Measurements from ENCODE around the gene PTGIS. TPM values are rescaled to one million over a fixed set of nuclear protein-coding genes. Genes with fewer than 3 reads are reported as not detected.
A peak's percentile ranks its signal among the peaks of the same experiment; 100 is the strongest.

The PTGIS gene
- total and polyA plus RNA-seq, 4 experiments from 2014 or later: not detected

- DNase-seq: peak; percentile 39 to 54 (median 43)
- Histone ChIP-seq H3K4me3 (ENCODE audit: low read length in 2 of 2) (no peak overlapping the region), H3K36me3 (ENCODE audit: insufficient read depth, low read length) (no peaks in the 10 kb centered on the region), H3K27me3 (ENCODE audit: insufficient read depth, low read length) (no peaks in the 10 kb centered on the region), H3K4me1 (ENCODE audit: insufficient read depth, low read length) (peaks cover 11% of the 10 kb centered on the region), H3K9me3 (ENCODE audit: control insufficient read depth in 1 of 2, low read length in 2 of 2) (no peaks in the 10 kb centered on the region), H3K27ac (ENCODE audit: low read depth, low read length) (no peak overlapping the region)
- ChIA-PET CTCF (ENCODE audit: partially characterized antibody) (interaction anchor here (0.9 to 2.0 kb wide), 4 partner anchors 9 to 200 kb away, joined by 3 to 10 read pairs (median 8); no protein-coding TSS in a partner anchor), POLR2A (ENCODE audit: partially characterized antibody) (no interaction called here)
- intact Hi-C loops (cut with micrococcal nuclease): loop anchor here (1.0 to 5.0 kb wide), 2 partner anchors 200 to 313 kb away; no protein-coding TSS in a partner anchor
- H3K4me3 Mint-ChIP-seq: peak overlapping the region in 2 of 8 donors; percentile 40 to 61
- H3K27me3 Mint-ChIP-seq: peaks cover 2 to 6% of the 10 kb centered on the region in 2 donors
- peak overlapping the region in 1 of 7 donors; percentile 18 for H3K27ac Mint-ChIP-seq
- H3K9me3 Mint-ChIP-seq: peaks cover 0 to 2% (median 0%) of the 10 kb centered on the region in 8 donors
- H3K36me3 Mint-ChIP-seq: no peaks in the 10 kb centered on the region
- H3K4me1 Mint-ChIP-seq: peaks cover 4 to 15% (median 11%) of the 10 kb centered on the region in 4 donors
These were observed 33.7 kb downstream of the PTGIS start for GRCh38 chr20:49534255-49534712.

DNA sequence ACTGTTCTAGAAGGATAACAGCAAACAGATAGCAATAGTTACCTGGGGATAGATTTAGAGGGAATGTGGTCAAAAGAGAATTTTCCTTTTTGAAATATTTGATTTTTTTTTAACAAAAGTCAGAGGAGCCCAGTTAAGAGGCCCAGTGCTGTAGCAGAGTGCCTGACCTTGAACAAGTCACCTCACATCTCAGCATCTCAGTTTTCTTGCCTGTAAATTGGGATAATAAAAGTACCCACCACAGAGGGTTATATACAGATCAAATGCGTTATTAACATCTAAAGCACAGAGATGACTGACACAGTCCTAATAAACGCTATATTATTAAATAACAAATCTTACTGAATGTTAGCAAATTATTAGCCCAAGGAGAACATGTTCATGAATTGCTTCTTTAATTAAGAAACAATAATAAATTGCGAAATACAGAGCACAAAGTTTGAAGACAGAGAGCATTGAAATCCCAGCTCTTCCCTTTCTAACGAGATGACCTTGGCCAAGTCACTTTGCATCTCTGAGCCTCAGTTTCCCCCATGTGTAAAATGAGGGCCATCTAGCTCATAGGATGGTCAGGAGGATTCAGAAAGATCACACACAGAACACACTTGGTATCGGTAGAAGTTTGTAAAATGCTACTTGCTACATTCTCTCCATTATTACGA is 35.5 kb downstream of the PTGIS start:
- CTCF ChIA-PET (ENCODE audit: partially characterized antibody): interaction anchor here (0.7 to 1.5 kb wide), 4 partner anchors 9 to 198 kb away, joined by 3 to 8 read pairs (median 3); no protein-coding TSS in a partner anchor
- no peak overlapping the region for H3K4me3 Mint-ChIP-seq
- H3K4me3 ChIP-seq (ENCODE audit: low read length in 2 of 2): no peak overlapping the region
- no peaks in the 10 kb centered on the region for H3K36me3 ChIP-seq (ENCODE audit: insufficient read depth, low read length)
- peaks cover 11% of the 10 kb centered on the region for H3K4me1 ChIP-seq (ENCODE audit: insufficient read depth, low read length)
- H3K27ac ChIP-seq (ENCODE audit: low read depth, low read length): no peak overlapping the region
- no peak for DNase-seq
- no peaks in the 10 kb centered on the region for H3K36me3 Mint-ChIP-seq
- intact Hi-C loops (cut with micrococcal nuclease): loop anchor here (5.0 kb wide), 1 partner anchor 315 kb away; no protein-coding TSS in a partner anchor
- peaks cover 0 to 2% (median 0%) of the 10 kb centered on the region in 8 donors for H3K9me3 Mint-ChIP-seq
- peaks cover 2 to 6% of the 10 kb centered on the region in 2 donors for H3K27me3 Mint-ChIP-seq
- H3K27me3 ChIP-seq (ENCODE audit: insufficient read depth, low read length): no peaks in the 10 kb centered on the region
- H3K27ac Mint-ChIP-seq: no peak overlapping the region
- no peaks in the 10 kb centered on the region for H3K9me3 ChIP-seq (ENCODE audit: control insufficient read depth in 1 of 2, low read length in 2 of 2)
- POLR2A ChIA-PET (ENCODE audit: partially characterized antibody): no interaction called here
- peaks cover 4 to 15% (median 11%) of the 10 kb centered on the region in 4 donors for H3K4me1 Mint-ChIP-seq

DNA sequence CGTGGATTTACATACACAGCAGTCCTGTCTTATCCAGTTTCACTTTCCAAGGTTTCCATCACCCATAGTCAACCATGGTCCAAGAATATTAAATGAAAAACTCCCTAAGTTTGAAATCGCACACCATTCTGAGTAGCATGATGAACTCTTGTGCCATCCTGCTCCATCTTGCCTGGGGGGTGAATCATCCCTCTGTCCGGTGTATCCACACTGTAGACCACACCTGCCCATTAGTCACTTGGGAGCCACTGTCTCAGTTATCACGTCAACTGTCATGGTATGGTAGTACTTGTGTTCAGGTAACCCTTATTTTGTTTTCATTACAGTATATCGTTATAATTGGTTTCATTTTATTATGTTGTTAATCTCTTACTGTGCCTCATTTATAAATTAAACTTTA is 38.5 kb downstream of the PTGIS start:
- CTCF ChIA-PET (ENCODE audit: partially characterized antibody): no interaction called here
- H3K4me3 Mint-ChIP-seq: no peak overlapping the region
- H3K4me3 ChIP-seq (ENCODE audit: low read length in 2 of 2): no peak overlapping the region

GRCh38 chr20:49526568-49526967 is 41.4 kb downstream of the PTGIS start:
- Mint-ChIP-seq H3K27me3 (peaks cover 14 to 21% of the 10 kb centered on the region in 2 donors), H3K36me3 (peaks cover 0 to 10% of the 10 kb centered on the region in 2 donors), H3K4me3 (no peak overlapping the region), H3K9me3 (peaks cover 0 to 8% (median 1%) of the 10 kb centered on the region in 8 donors), H3K27ac (no peak overlapping the region), H3K4me1 (no peaks in the 10 kb centered on the region)
- ChIA-PET POLR2A (ENCODE audit: partially characterized antibody) (no interaction called here), CTCF (ENCODE audit: partially characterized antibody) (no interaction called here)
- intact Hi-C loops (cut with micrococcal nuclease): no loop called here
- H3K36me3 ChIP-seq (ENCODE audit: insufficient read depth, low read length): no peaks in the 10 kb centered on the region
- no peak overlapping the region for H3K27ac ChIP-seq (ENCODE audit: low read depth, low read length)
- H3K4me3 ChIP-seq (ENCODE audit: low read length in 2 of 2): no peak overlapping the region
- no peaks in the 10 kb centered on the region for H3K4me1 ChIP-seq (ENCODE audit: insufficient read depth, low read length)
- no peaks in the 10 kb centered on the region for H3K27me3 ChIP-seq (ENCODE audit: insufficient read depth, low read length)
- DNase-seq: no peak
- no peaks in the 10 kb centered on the region for H3K9me3 ChIP-seq (ENCODE audit: control insufficient read depth in 1 of 2, low read length in 2 of 2)

More for the DNA sequence above, 38.5 kb downstream of the PTGIS start:
- Mint-ChIP-seq H3K27ac (peak overlapping the region in 1 of 7 donors; percentile 3), H3K9me3 (peaks cover 0 to 5% (median 0%) of the 10 kb centered on the region in 8 donors), H3K36me3 (peaks cover 0 to 3% of the 10 kb centered on the region in 2 donors), H3K27me3 (peaks cover 7 to 11% of the 10 kb centered on the region in 2 donors), H3K4me1 (peaks cover 2 to 7% (median 4%) of the 10 kb centered on the region in 4 donors)
- no peaks in the 10 kb centered on the region for H3K9me3 ChIP-seq (ENCODE audit: control insufficient read depth in 1 of 2, low read length in 2 of 2)
- intact Hi-C loops (cut with micrococcal nuclease): no loop called here
- no peak for DNase-seq
- H3K27ac ChIP-seq (ENCODE audit: low read depth, low read length): no peak overlapping the region
- POLR2A ChIA-PET (ENCODE audit: partially characterized antibody): no interaction called here
- H3K36me3 ChIP-seq (ENCODE audit: insufficient read depth, low read length): no peaks in the 10 kb centered on the region
- no peaks in the 10 kb centered on the region for H3K27me3 ChIP-seq (ENCODE audit: insufficient read depth, low read length)
- peaks cover 5% of the 10 kb centered on the region for H3K4me1 ChIP-seq (ENCODE audit: insufficient read depth, low read length)

GRCh38 chr20:49526056-49526455 is 41.9 kb downstream of the PTGIS start:
- Mint-ChIP-seq H3K27ac (no peak overlapping the region), H3K36me3 (peaks cover 0 to 10% of the 10 kb centered on the region in 2 donors), H3K4me1 (no peaks in the 10 kb centered on the region), H3K27me3 (peaks cover 14 to 21% of the 10 kb centered on the region in 2 donors), H3K4me3 (no peak overlapping the region), H3K9me3 (peaks cover 0 to 8% (median 1%) of the 10 kb centered on the region in 8 donors)
- Histone ChIP-seq H3K4me1 (ENCODE audit: insufficient read depth, low read length) (no peaks in the 10 kb centered on the region), H3K27me3 (ENCODE audit: insufficient read depth, low read length) (no peaks in the 10 kb centered on the region), H3K4me3 (ENCODE audit: low read length in 2 of 2) (no peak overlapping the region), H3K27ac (ENCODE audit: low read depth, low read length) (no peak overlapping the region), H3K36me3 (ENCODE audit: insufficient read depth, low read length) (no peaks in the 10 kb centered on the region), H3K9me3 (ENCODE audit: control insufficient read depth in 1 of 2, low read length in 2 of 2) (no peaks in the 10 kb centered on the region)
- CTCF ChIA-PET (ENCODE audit: partially characterized antibody): interaction anchor here (0.9 to 2.4 kb wide), 2 partner anchors 8 to 18 kb away, joined by 3 to 10 read pairs; no protein-coding TSS in a partner anchor
- POLR2A ChIA-PET (ENCODE audit: partially characterized antibody): interaction anchor here (0.6 kb wide), 1 partner anchor 19 kb away, joined by 3 read pairs; no protein-coding TSS in a partner anchor
- intact Hi-C loops (cut with micrococcal nuclease): no loop called here
- DNase-seq: no peak

- H3K4me1 ChIP-seq (ENCODE audit: insufficient read depth, low read length): no peaks in the 10 kb centered on the region
- no peaks in the 10 kb centered on the region for H3K9me3 ChIP-seq (ENCODE audit: control insufficient read depth in 1 of 2, low read length in 2 of 2)
- Mint-ChIP-seq H3K4me3 (no peak overlapping the region), H3K27ac (no peak overlapping the region), H3K27me3 (peaks cover 14 to 23% of the 10 kb centered on the region in 2 donors), H3K4me1 (no peaks in the 10 kb centered on the region), H3K36me3 (peaks cover 0 to 10% of the 10 kb centered on the region in 2 donors), H3K9me3 (peaks cover 0 to 11% (median 1%) of the 10 kb centered on the region in 8 donors)
- ChIA-PET CTCF (ENCODE audit: partially characterized antibody) (interaction anchor here (1.5 to 2.4 kb wide), 2 partner anchors 10 to 18 kb away, joined by 3 to 10 read pairs; no protein-coding TSS in a partner anchor), POLR2A (ENCODE audit: partially characterized antibody) (no interaction called here)
- no peak overlapping the region for H3K4me3 ChIP-seq (ENCODE audit: low read length in 2 of 2)
- H3K36me3 ChIP-seq (ENCODE audit: insufficient read depth, low read length): no peaks in the 10 kb centered on the region
- no peaks in the 10 kb centered on the region for H3K27me3 ChIP-seq (ENCODE audit: insufficient read depth, low read length)
- H3K27ac ChIP-seq (ENCODE audit: low read depth, low read length): no peak overlapping the region
- intact Hi-C loops (cut with micrococcal nuclease): no loop called here
- DNase-seq: no peak
These were observed 44.1 kb downstream of the PTGIS start for GRCh38 chr20:49523767-49524360.

DNA sequence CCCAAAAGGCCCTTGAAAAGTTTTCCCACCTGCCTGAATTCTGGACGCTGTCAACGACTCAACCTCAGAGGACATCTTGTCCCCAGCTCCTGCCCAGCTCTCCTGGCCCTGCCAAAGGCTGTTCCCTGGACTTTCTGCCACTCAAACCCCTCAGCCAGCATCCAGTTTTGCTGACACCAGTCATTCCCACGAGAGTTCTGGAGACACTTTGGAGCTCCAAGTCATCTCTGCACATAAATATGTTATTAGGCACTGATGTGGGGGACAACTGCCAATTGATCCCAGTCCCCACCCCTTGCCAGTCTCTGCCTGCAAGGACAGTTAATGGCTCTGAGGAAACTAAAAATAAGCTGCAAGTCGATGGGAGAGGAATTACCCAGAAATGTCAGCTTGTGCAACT is 46.6 kb downstream of the PTGIS start:
- no peak for DNase-seq
- H3K36me3 ChIP-seq (ENCODE audit: insufficient read depth, low read length): no peaks in the 10 kb centered on the region
- no peak overlapping the region for H3K27ac ChIP-seq (ENCODE audit: low read depth, low read length)
- no peaks in the 10 kb centered on the region for H3K27me3 ChIP-seq (ENCODE audit: insufficient read depth, low read length)
- H3K27ac Mint-ChIP-seq: no peak overlapping the region
- ChIA-PET POLR2A (ENCODE audit: partially characterized antibody) (no interaction called here), CTCF (ENCODE audit: partially characterized antibody) (interaction anchor here (0.6 kb wide), 1 partner anchor 11 kb away, joined by 3 read pairs; no protein-coding TSS in a partner anchor)
- H3K27me3 Mint-ChIP-seq: peaks cover 14 to 21% of the 10 kb centered on the region in 2 donors
- H3K4me3 ChIP-seq (ENCODE audit: low read length in 2 of 2): no peak overlapping the region
- H3K36me3 Mint-ChIP-seq: peaks cover 0 to 10% of the 10 kb centered on the region in 2 donors
- no peaks in the 10 kb centered on the region for H3K4me1 Mint-ChIP-seq
- H3K9me3 ChIP-seq (ENCODE audit: control insufficient read depth in 1 of 2, low read length in 2 of 2): no peaks in the 10 kb centered on the region
- no peak overlapping the region for H3K4me3 Mint-ChIP-seq
- intact Hi-C loops (cut with micrococcal nuclease): no loop called here
- H3K9me3 Mint-ChIP-seq: peaks cover 0 to 11% (median 1%) of the 10 kb centered on the region in 8 donors
- no peaks in the 10 kb centered on the region for H3K4me1 ChIP-seq (ENCODE audit: insufficient read depth, low read length)

Measured in CD4-positive, alpha-beta memory T cell (primary cell).